Testis (tissue), 3 donors: ENCODE results near the gene GRB7. TPM values are rescaled to one million over a fixed set of nuclear protein-coding genes. Genes with fewer than 3 reads are reported as not detected.

Source experiments
- DNase-seq: peaks from one replicate; pipeline ENCODE4 v3.0.0-alpha.2; 2019
- H3K27ac ChIP-seq, 2 donors: fragments of 200-600 bp; sonication (generic); one replicate each; pipeline ENCODE4 v1.5.1; 2019
- H3K27me3 ChIP-seq: fragments of 200-600 bp; sonication (generic); one replicate; pipeline ENCODE4 v1.5.1; 2019
- H3K36me3 ChIP-seq: fragments of 200-600 bp; sonication (generic); one replicate; pipeline ENCODE4 v1.5.1; 2017; ENCODE audit warnings: low read depth; ENCODE audit errors: missing control alignments
- H3K4me1 ChIP-seq: fragments of 200-600 bp; sonication (generic); one replicate; pipeline ENCODE4 v1.5.1; 2019
- H3K4me3 ChIP-seq, 2 donors: fragments of 200-600 bp; sonication (generic); one replicate each; pipeline ENCODE4 v1.5.1; 2017 to 2019
- H3K9me3 ChIP-seq: fragments of 200-600 bp; sonication (generic); one replicate; pipeline ENCODE4 v1.5.1; 2017
- POLR2A ChIP-seq: fragments of 450-650 bp; IDR thresholded peaks from one replicate; pipeline ENCODE4 v1.6.1; 2017; ENCODE audit warnings: antibody characterized with exemption, mild to moderate bottlenecking, moderate library complexity
- WGBS, 2 donors: methylation state at CpG; one replicate each; pipeline ENCODE4 v1.1.5; 2018; 5-methylcytosine and 5-hydroxymethylcytosine counted together
- intact Hi-C: fragments of 100-400 bp; cut with DNase I; formaldehyde crosslinking; loops from one replicate; pipeline ENCODE4 v1.15.1; 2023; ENCODE audit warnings: low total_unique reads
- polyA plus RNA-seq: library from polyadenylated mRNA; stranded (reverse); fragments of 350-450 nt; fragmentation: Illumina TruSeq; extraction: RNeasy Lipid Tissue Mini Kit (QIAGEN cat#74804); gene quantifications from one replicate; pipeline ENCODE4 v1.2.3, GENCODE V29; 2014; ENCODE audit warnings: low read depth, low replicate concordance; ENCODE audit not compliant: insufficient read depth
- total RNA-seq, 2 donors: library from RNA; depleted of rRNA; stranded (reverse); fragments of >200 nt; gene quantifications; one replicate each; pipeline ENCODE4 v1.2.3, GENCODE V29; 2016
- TF ChIP-seq, protein P1 (sequence below), 3 experiments: fragments of 450-650 bp in 2 of 3; fragments of 200-600 bp in 1 of 3; sonication (generic) in 1 of 3; IDR thresholded peaks; one replicate each; pipeline ENCODE4 v1.5.1; 2016 to 2019; ENCODE audit warnings: antibody characterized with exemption in 3 of 3, mild to moderate bottlenecking in 2 of 3, moderate library complexity in 1 of 3

The GRB7 gene
- total and polyA plus RNA-seq, 3 donors from 2014 or later = 2.1 to 3.7 (median 2.9) TPM

DNA sequence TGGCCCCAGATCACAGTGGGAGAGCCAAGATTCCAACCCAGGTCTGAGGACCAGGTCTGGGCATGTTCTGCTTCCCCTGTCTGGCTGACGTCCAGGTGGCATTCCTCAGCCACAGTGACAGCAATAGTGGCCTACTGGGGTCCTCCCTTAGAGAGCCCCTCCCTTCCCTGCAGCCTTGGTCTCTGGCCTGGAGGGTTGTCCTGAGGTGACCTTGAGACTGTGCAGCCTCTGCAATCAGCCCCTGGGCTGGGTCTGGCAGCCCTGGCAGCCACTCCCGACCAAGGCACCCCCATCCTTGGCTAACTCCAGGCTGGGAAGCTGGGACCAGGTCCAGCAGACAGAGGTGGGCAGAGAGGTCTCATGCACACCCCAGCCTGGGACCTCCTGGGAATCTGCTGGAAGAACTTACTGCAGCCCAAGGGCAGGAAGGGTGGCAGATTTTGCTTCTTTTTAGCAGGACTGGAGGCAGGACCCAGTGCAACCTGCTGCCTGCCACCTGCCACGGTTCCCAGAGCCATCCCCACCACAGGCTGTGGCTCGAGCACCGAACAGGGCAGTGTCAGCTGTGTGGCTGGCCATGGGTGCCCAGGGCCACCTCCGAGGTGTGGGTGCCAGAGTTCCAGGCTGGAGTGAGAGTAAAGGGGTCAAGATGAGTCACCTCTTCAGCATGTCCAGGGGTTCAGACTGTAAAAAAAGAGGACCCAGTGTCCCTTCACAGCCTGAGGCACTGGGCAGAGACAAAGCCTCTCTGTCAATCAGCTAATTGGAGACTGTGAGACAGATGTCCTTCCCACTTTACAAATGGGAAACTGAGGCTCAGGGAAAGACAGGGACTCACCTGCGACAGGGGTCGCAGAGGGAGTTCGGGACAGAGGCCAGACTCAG, 12.6 kb downstream of the GRB7 start:
- Histone ChIP-seq H3K9me3 (no peaks in the 10 kb centered on the region), H3K4me1 (peaks cover 35% of the 10 kb centered on the region), H3K36me3 (no peaks in the 10 kb centered on the region), H3K4me3 (no peak overlapping the region), H3K27me3 (no peaks in the 10 kb centered on the region), H3K27ac (no peak overlapping the region)
- DNase-seq = peak; percentile 42
- TF ChIP-seq, protein P1, sequence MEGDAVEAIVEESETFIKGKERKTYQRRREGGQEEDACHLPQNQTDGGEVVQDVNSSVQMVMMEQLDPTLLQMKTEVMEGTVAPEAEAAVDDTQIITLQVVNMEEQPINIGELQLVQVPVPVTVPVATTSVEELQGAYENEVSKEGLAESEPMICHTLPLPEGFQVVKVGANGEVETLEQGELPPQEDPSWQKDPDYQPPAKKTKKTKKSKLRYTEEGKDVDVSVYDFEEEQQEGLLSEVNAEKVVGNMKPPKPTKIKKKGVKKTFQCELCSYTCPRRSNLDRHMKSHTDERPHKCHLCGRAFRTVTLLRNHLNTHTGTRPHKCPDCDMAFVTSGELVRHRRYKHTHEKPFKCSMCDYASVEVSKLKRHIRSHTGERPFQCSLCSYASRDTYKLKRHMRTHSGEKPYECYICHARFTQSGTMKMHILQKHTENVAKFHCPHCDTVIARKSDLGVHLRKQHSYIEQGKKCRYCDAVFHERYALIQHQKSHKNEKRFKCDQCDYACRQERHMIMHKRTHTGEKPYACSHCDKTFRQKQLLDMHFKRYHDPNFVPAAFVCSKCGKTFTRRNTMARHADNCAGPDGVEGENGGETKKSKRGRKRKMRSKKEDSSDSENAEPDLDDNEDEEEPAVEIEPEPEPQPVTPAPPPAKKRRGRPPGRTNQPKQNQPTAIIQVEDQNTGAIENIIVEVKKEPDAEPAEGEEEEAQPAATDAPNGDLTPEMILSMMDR (IDR thresholded peaks at IDR 0.05) = no peak
- no peak for TF ChIP-seq POLR2A
- intact Hi-C loops = no loop called here
- 66 to 75% methylated on average over 5 to 9 of the region's 9 CpGs for WGBS, 2 donors

DNA sequence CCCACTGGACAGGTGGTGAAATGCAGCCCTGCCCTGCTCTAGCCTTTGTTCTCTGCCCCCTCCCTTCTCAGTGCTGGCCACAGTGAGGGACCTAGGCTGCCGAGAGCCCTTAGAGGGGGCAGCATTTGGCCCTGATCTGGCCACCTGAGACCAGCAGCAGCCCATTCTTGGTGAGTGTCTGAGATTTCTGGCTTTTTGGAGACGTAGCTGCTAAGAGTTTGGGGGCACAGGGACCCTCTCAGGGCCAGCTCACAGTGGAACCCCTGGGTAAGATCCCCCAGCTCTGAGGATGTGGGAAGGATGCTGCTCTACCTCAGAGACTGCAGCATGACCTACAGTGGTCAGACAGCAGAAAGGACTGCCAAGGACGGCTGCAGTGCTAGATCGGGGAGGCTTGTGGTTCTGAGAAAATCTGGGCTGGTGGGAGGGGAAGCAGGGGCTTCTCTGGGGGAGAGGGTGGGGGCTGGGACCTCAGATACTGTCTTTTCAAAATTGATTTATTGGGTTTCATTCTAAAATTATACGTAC, 13.3 kb downstream of the GRB7 start:
- H3K27ac ChIP-seq = no peak overlapping the region

DNA sequence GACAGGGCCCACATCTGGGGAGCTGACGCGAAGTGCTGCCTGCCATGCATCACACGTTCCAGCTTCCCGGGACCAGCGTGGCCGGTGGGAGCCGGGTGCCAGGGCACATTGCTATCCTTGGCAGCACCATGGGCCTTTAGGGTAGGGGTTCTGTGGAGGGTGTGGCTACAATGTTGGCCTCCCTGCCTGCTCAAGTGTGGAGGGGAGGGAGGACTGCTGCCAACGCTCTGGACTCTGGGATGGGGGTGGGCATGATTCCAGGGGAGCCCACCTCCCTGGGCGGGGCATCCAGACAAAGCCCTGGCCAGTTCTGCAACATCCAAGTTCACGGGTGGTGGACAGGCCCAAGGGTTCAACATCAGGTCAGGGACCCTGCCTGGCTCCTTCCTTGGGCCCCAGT, 13.9 kb downstream of the GRB7 start:
- H3K4me3 ChIP-seq = no peak overlapping the region
- intact Hi-C loops = no loop called here
- H3K27me3 ChIP-seq = no peaks in the 10 kb centered on the region
- WGBS, 2 donors = 55 to 59% methylated on average over 9 to 10 of the region's 10 CpGs
- H3K9me3 ChIP-seq = no peaks in the 10 kb centered on the region
- H3K27ac ChIP-seq = no peak overlapping the region
- TF ChIP-seq, protein P1 (IDR thresholded peaks at IDR 0.05) = no peak
- TF ChIP-seq POLR2A = no peak
- peaks cover 37% of the 10 kb centered on the region for H3K4me1 ChIP-seq
- no peaks in the 10 kb centered on the region for H3K36me3 ChIP-seq
- DNase-seq = no peak

More for the DNA sequence above, 13.3 kb downstream of the GRB7 start:
- WGBS, 2 donors = 46 to 87% methylated on average over 5 of the region's 5 CpGs
- intact Hi-C loops = no loop called here
- no peak for DNase-seq
- H3K36me3 ChIP-seq = no peaks in the 10 kb centered on the region
- H3K4me1 ChIP-seq = peaks cover 37% of the 10 kb centered on the region
- H3K9me3 ChIP-seq = no peaks in the 10 kb centered on the region
- TF ChIP-seq, protein P1 (IDR thresholded peaks at IDR 0.05) = no peak
- TF ChIP-seq POLR2A = no peak
- H3K27me3 ChIP-seq = no peaks in the 10 kb centered on the region
- no peak overlapping the region for H3K4me3 ChIP-seq

DNA sequence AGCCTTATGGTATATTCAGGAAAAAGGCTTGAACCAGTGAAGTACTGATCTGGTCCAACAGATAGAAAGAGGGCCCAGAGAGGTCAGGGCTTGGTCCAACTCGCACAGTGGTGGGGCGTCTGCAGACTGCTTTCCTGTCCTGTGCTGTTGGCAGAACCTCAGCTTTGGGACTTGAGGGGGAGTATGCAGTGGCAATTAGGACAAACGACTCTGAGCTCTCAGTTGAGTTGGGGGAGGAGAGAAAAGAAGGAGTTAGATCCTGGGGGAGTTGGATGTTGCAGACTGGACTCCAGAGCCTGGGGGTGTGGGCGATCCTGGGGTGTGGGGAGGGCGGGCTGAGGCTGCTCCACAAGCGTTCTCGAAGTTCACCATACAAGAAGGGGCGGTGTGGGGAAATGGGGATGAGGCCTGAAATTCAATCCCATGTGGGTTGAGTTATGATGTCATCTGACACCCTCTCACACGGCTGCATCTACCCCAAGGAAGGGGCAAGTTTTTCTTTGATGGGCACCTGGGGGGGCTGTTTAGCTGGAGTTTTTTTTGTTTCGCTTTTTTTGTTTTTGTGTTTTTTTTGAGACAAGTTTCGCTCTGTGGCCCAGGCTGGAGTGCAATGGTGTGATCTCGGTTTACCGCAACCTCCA, 14.6 kb downstream of the GRB7 start:
- H3K4me1 ChIP-seq = peaks cover 31% of the 10 kb centered on the region
- peak; percentile 67 for DNase-seq
- H3K4me3 ChIP-seq = no peak overlapping the region
- H3K27me3 ChIP-seq = no peaks in the 10 kb centered on the region
- no peak overlapping the region for H3K27ac ChIP-seq
- 71 to 73% methylated on average over 13 of the region's 13 CpGs for WGBS, 2 donors
- intact Hi-C loops = no loop called here
- H3K36me3 ChIP-seq = no peaks in the 10 kb centered on the region
- H3K9me3 ChIP-seq = no peaks in the 10 kb centered on the region
- TF ChIP-seq, protein P1 (IDR thresholded peaks at IDR 0.05) = no peak
- TF ChIP-seq POLR2A = no peak
